Urinary bladder (tissue), 4 donors: Measurements from ENCODE around the gene CRMP1. TPM values are rescaled to one million over a fixed set of nuclear protein-coding genes. Genes with fewer than 3 reads are reported as not detected.

Source experiments
- DNase-seq: peaks from one replicate; pipeline ENCODE4 v3.0.0-alpha.2; 2015; ENCODE audit errors: extremely low spot score
- H3K27ac ChIP-seq: one replicate; pipeline ENCODE4 v1.5.1; 2013; ENCODE audit warnings: low read depth, mild to moderate bottlenecking, moderate library complexity
- H3K36me3 ChIP-seq: one replicate; pipeline ENCODE4 v1.6.1; 2013; ENCODE audit warnings: mild to moderate bottlenecking, moderate library complexity; ENCODE audit not compliant: insufficient read depth
- H3K4me1 ChIP-seq: one replicate; pipeline ENCODE4 v1.6.1; 2013; ENCODE audit warnings: mild to moderate bottlenecking, moderate library complexity; ENCODE audit not compliant: insufficient read depth
- H3K4me3 ChIP-seq: one replicate; pipeline ENCODE4 v1.5.1; 2013; ENCODE audit warnings: low read depth, low read length
- WGBS: extraction: QIAGEN DNeasy Blood & Tissue Kit; methylation state at CpG from one replicate; pipeline ENCODE4 v1.1.7; 2013; 5-methylcytosine and 5-hydroxymethylcytosine counted together
- polyA plus RNA-seq: library from polyadenylated mRNA; stranded (reverse); fragments of 200-250 nt; gene quantifications from one replicate; pipeline ENCODE4 v1.2.3, GENCODE V29; 2013
- total RNA-seq: library from RNA; depleted of rRNA; stranded (reverse); fragments of >200 nt; gene quantifications from one replicate; pipeline ENCODE4 v1.2.3, GENCODE V29; 2014
- donor health status: healthy with polysubstance abuse.
- donor health status: healthy.

Gene CRMP1
- total and polyA plus RNA-seq, 2 donors: 12.1 to 15.8 TPM

- H3K4me1 ChIP-seq: peaks cover 4% of the 10 kb centered on the region
- no peak overlapping the region for H3K4me3 ChIP-seq
- 23% methylated on average over 8 of the region's 8 CpGs for WGBS
- DNase-seq: no peak
- no peak overlapping the region for H3K27ac ChIP-seq
- no peaks in the 10 kb centered on the region for H3K36me3 ChIP-seq
These were observed 3.7 kb downstream of the CRMP1 start for GRCh38 chr4:5889002-5889696.

- no peak for DNase-seq
- peaks cover 4% of the 10 kb centered on the region for H3K4me1 ChIP-seq
- under 1% methylated on average over 81 of the region's 81 CpGs for WGBS
These were observed 4.5 kb downstream of the CRMP1 start for GRCh38 chr4:5888222-5889001.

GRCh38 chr4:5887361-5888221 lies 5.3 kb downstream of the CRMP1 start:
- 1% methylated on average over 69 of the region's 70 CpGs for WGBS
- Histone ChIP-seq H3K27ac (no peak overlapping the region), H3K4me1 (peaks cover 4% of the 10 kb centered on the region), H3K4me3 (peak overlapping the region; percentile 40), H3K36me3 (no peaks in the 10 kb centered on the region)
- no peak for DNase-seq

More at GRCh38 chr4:5888222-5889001, 4.5 kb downstream of the CRMP1 start:
- H3K36me3 ChIP-seq: no peaks in the 10 kb centered on the region
- H3K27ac ChIP-seq: no peak overlapping the region
- H3K4me3 ChIP-seq: peak overlapping the region; percentile 40

- H3K4me3 ChIP-seq: no peak overlapping the region
- no peak for DNase-seq
- 43% methylated on average over 8 of the region's 8 CpGs for WGBS
- H3K4me1 ChIP-seq: peaks cover 3% of the 10 kb centered on the region
- no peak overlapping the region for H3K27ac ChIP-seq
- no peaks in the 10 kb centered on the region for H3K36me3 ChIP-seq
These were observed 5.9 kb downstream of the CRMP1 start for GRCh38 chr4:5887011-5887360.

GRCh38 chr4:5885733-5886132 lies 7.2 kb downstream of the CRMP1 start:
- Histone ChIP-seq H3K27ac (no peak overlapping the region), H3K36me3 (no peaks in the 10 kb centered on the region), H3K4me1 (peaks cover 3% of the 10 kb centered on the region), H3K4me3 (no peak overlapping the region)
- WGBS: 57% methylated on average over 3 of the region's 3 CpGs
- no peak for DNase-seq

GRCh38 chr4:5884796-5885195 lies 8.1 kb downstream of the CRMP1 start:
- H3K36me3 ChIP-seq: no peaks in the 10 kb centered on the region
- H3K27ac ChIP-seq: no peak overlapping the region
- 80% methylated on average over 7 of the region's 7 CpGs for WGBS
- DNase-seq: no peak
- no peak overlapping the region for H3K4me3 ChIP-seq
- peaks cover 3% of the 10 kb centered on the region for H3K4me1 ChIP-seq

- H3K27ac ChIP-seq: no peak overlapping the region
- H3K36me3 ChIP-seq: no peaks in the 10 kb centered on the region
- peaks cover 3% of the 10 kb centered on the region for H3K4me1 ChIP-seq
- no peak for DNase-seq
- no peak overlapping the region for H3K4me3 ChIP-seq
- WGBS: 61% methylated on average over 1 of the region's 1 CpG
These were observed 9.0 kb downstream of the CRMP1 start for GRCh38 chr4:5883916-5884315.

- H3K36me3 ChIP-seq: no peaks in the 10 kb centered on the region
- 89% methylated on average over 3 of the region's 3 CpGs for WGBS
- no peak overlapping the region for H3K27ac ChIP-seq
- no peak for DNase-seq
- H3K4me3 ChIP-seq: no peak overlapping the region
- H3K4me1 ChIP-seq: peaks cover under 1% of the 10 kb centered on the region
These were observed 9.9 kb downstream of the CRMP1 start for GRCh38 chr4:5882947-5883346.

GRCh38 chr4:5881340-5881739 lies 11.5 kb downstream of the CRMP1 start:
- Histone ChIP-seq H3K4me1 (no peaks in the 10 kb centered on the region), H3K36me3 (no peaks in the 10 kb centered on the region), H3K27ac (no peak overlapping the region), H3K4me3 (no peak overlapping the region)
- WGBS: 27% methylated on average over 4 of the region's 4 CpGs
- DNase-seq: no peak

GRCh38 chr4:5878359-5878758 lies 14.5 kb downstream of the CRMP1 start:
- Histone ChIP-seq H3K36me3 (no peaks in the 10 kb centered on the region), H3K27ac (no peak overlapping the region), H3K4me1 (no peaks in the 10 kb centered on the region), H3K4me3 (no peak overlapping the region)
- no peak for DNase-seq
- WGBS: 88% methylated on average over 6 of the region's 6 CpGs

GRCh38 chr4:5877392-5877791 lies 15.5 kb downstream of the CRMP1 start:
- Histone ChIP-seq H3K4me3 (no peak overlapping the region), H3K36me3 (no peaks in the 10 kb centered on the region), H3K27ac (no peak overlapping the region), H3K4me1 (no peaks in the 10 kb centered on the region)
- no peak for DNase-seq
- 81% methylated on average over 9 of the region's 9 CpGs for WGBS

GRCh38 chr4:5874811-5875449 lies 18.0 kb downstream of the CRMP1 start:
- Histone ChIP-seq H3K4me3 (no peak overlapping the region), H3K36me3 (no peaks in the 10 kb centered on the region), H3K4me1 (no peaks in the 10 kb centered on the region), H3K27ac (no peak overlapping the region)
- WGBS: 14% methylated on average over 6 of the region's 6 CpGs
- DNase-seq: no peak

- 69% methylated on average over 13 of the region's 13 CpGs for WGBS
- Histone ChIP-seq H3K4me3 (no peak overlapping the region), H3K4me1 (no peaks in the 10 kb centered on the region), H3K36me3 (no peaks in the 10 kb centered on the region), H3K27ac (no peak overlapping the region)
- no peak for DNase-seq
These were observed 22.2 kb downstream of the CRMP1 start for GRCh38 chr4:5870701-5871100.
